HG03342 (cell line): ENCODE measurements around the gene UBE3D.
"Not testable (repeated sequence)": the region's sequence is repeated elsewhere in the genome, so short reads cannot be mapped to it uniquely, and the experiment has no call there.

Experiments used
- ATAC-seq: cut with Tn5 transposase; IDR thresholded peaks from one replicate; pipeline ENCODE4 v1.9.1; 2021; ENCODE audit warnings: mild to moderate bottlenecking, moderate library complexity; ENCODE audit not compliant: unreplicated experiment

UBE3D gene

GRCh38 chr6:83055366-83055964 is 10.2 kb downstream of the UBE3D start:
- ATAC-seq = peak; percentile 68

GRCh38 chr6:83053678-83054077 is 12.0 kb downstream of the UBE3D start:
- no peak for ATAC-seq

- ATAC-seq = no peak
Measured at GRCh38 chr6:83051377-83052172, 14.1 kb downstream of the UBE3D start.

GRCh38 chr6:83047065-83047754 is 18.4 kb downstream of the UBE3D start:
- ATAC-seq = no peak

GRCh38 chr6:83044091-83044768 is 21.4 kb downstream of the UBE3D start:
- no peak for ATAC-seq

GRCh38 chr6:83042467-83043053 is 23.1 kb downstream of the UBE3D start:
- no peak for ATAC-seq

- ATAC-seq = no peak
Measured at GRCh38 chr6:83038246-83038645, 27.4 kb downstream of the UBE3D start.

- ATAC-seq = no peak
Measured at GRCh38 chr6:83031689-83032088, 34.0 kb downstream of the UBE3D start.

- no peak for ATAC-seq
Measured at GRCh38 chr6:83019741-83020140, 45.9 kb downstream of the UBE3D start.

GRCh38 chr6:83011131-83011530 is 54.5 kb downstream of the UBE3D start:
- not testable (repeated sequence) for ATAC-seq

GRCh38 chr6:83008626-83009025 is 57.0 kb downstream of the UBE3D start:
- no peak for ATAC-seq

GRCh38 chr6:83006270-83006905 is 59.3 kb downstream of the UBE3D start:
- ATAC-seq = no peak

GRCh38 chr6:82996156-82996555 is 69.5 kb downstream of the UBE3D start:
- no peak for ATAC-seq

- no peak for ATAC-seq
Measured at GRCh38 chr6:82995066-82995465, 70.6 kb downstream of the UBE3D start.

- no peak for ATAC-seq
Measured at GRCh38 chr6:82989736-82990290, 75.8 kb downstream of the UBE3D start.

GRCh38 chr6:82988930-82989351 is 76.7 kb downstream of the UBE3D start:
- ATAC-seq = no peak

GRCh38 chr6:82987951-82988350 is 77.7 kb downstream of the UBE3D start:
- no peak for ATAC-seq

GRCh38 chr6:82987416-82987815 is 78.2 kb downstream of the UBE3D start:
- ATAC-seq = no peak

GRCh38 chr6:82984720-82985119 is 80.9 kb downstream of the UBE3D start:
- ATAC-seq = no peak

GRCh38 chr6:82980086-82980485 is 85.6 kb downstream of the UBE3D start:
- no peak for ATAC-seq
